GM19397 (cell line): ENCODE data around the gene PTPRU.

Experiments
- ATAC-seq: cut with Tn5 transposase; IDR thresholded peaks from one replicate; pipeline ENCODE4 v1.9.1; 2021; ENCODE audit warnings: mild to moderate bottlenecking, moderate library complexity; ENCODE audit not compliant: unreplicated experiment

The PTPRU gene

GRCh38 chr1:29243023-29243870 lies 6.9 kb downstream of the PTPRU start:
- no peak for ATAC-seq

GRCh38 chr1:29243871-29244200 lies 7.5 kb downstream of the PTPRU start:
- no peak for ATAC-seq

GRCh38 chr1:29245261-29245660 lies 8.9 kb downstream of the PTPRU start:
- no peak for ATAC-seq

- no peak for ATAC-seq
These were observed 9.6 kb downstream of the PTPRU start for GRCh38 chr1:29245876-29246275.

- no peak for ATAC-seq
These were observed 10.7 kb downstream of the PTPRU start for GRCh38 chr1:29247044-29247443.

GRCh38 chr1:29247571-29248273 lies 11.4 kb downstream of the PTPRU start:
- ATAC-seq, result no peak

GRCh38 chr1:29248409-29248808 lies 12.1 kb downstream of the PTPRU start:
- ATAC-seq, result no peak

- no peak for ATAC-seq
These were observed 12.9 kb downstream of the PTPRU start for GRCh38 chr1:29249170-29249691.

- no peak for ATAC-seq
These were observed 13.7 kb downstream of the PTPRU start for GRCh38 chr1:29249951-29250581.

GRCh38 chr1:29251164-29252124 lies 15.1 kb downstream of the PTPRU start:
- ATAC-seq, result no peak

- ATAC-seq, result no peak
These were observed 16.9 kb downstream of the PTPRU start for GRCh38 chr1:29253180-29253579.

- no peak for ATAC-seq
These were observed 18.0 kb downstream of the PTPRU start for GRCh38 chr1:29254346-29254745.

GRCh38 chr1:29255134-29255666 lies 18.9 kb downstream of the PTPRU start:
- ATAC-seq, result no peak

- ATAC-seq, result no peak
These were observed 20.1 kb downstream of the PTPRU start for GRCh38 chr1:29256394-29256793.

GRCh38 chr1:29256979-29257804 lies 20.9 kb downstream of the PTPRU start:
- no peak for ATAC-seq

- no peak for ATAC-seq
These were observed 22.1 kb downstream of the PTPRU start for GRCh38 chr1:29258189-29258975.

GRCh38 chr1:29258976-29259801 lies 22.9 kb downstream of the PTPRU start:
- ATAC-seq, result no peak
